HAP-1 (cell line): Measurements from ENCODE around the gene ZNF276.
"Not testable (repeated sequence)": the region's sequence is repeated elsewhere in the genome, so short reads cannot be mapped to it uniquely, and the experiment has no call there.

Source experiments
- DNase-seq, 2 experiments: peaks; one replicate each; pipeline ENCODE4 v3.0.0-alpha.2; 2016 to 2020; ENCODE audit warnings: low spot score in 2 of 2
- H3K27me3 ChIP-seq: fragments of 250-450 bp; sonication (Bioruptor Pico); 2 replicates; pipeline ENCODE4 v1.5.1; 2020; ENCODE audit warnings: low read depth, mild to moderate bottlenecking, moderate library complexity
- H3K36me3 ChIP-seq: fragments of 250-450 bp; sonication (Bioruptor Pico); replicated peaks from 2 replicates; pipeline ENCODE4 v1.5.1; 2020; ENCODE audit warnings: mild to moderate bottlenecking
- H3K4me1 ChIP-seq: fragments of 250-450 bp; sonication (Bioruptor Pico); 2 replicates; pipeline ENCODE4 v1.5.1; 2020; ENCODE audit warnings: mild to moderate bottlenecking
- H3K4me3 ChIP-seq: fragments of 250-450 bp; sonication (Bioruptor Pico); 2 replicates; pipeline ENCODE4 v1.5.1; 2020; ENCODE audit warnings: mild to moderate bottlenecking, moderate library complexity
- H3K9me3 ChIP-seq: fragments of 250-450 bp; sonication (Bioruptor Pico); 2 replicates; pipeline ENCODE4 v1.5.1; 2020; ENCODE audit warnings: mild to moderate bottlenecking, moderate library complexity
- in situ Hi-C: fragments of 300-500 bp; cut with MboI; formaldehyde crosslinking; loops from 3 replicates; pipeline ENCODE4 v1.14.3; 2020; ENCODE audit warnings: low sequenced_read_pairs, inconsistent platforms, mixed read lengths

The ZNF276 gene

GRCh38 chr16:89720813-89721545 is at the start of gene ZNF276, which contains the start of gene VPS9D1:
ZNF276 (plus strand) TSS chr16:89721537; CDS start chr16:89721641, 104 bp downstream.
VPS9D1 (minus strand) TSS chr16:89720898; CDS start chr16:89720861, 37 bp downstream.
- Histone ChIP-seq H3K4me3 (peak within 1 kb of the TSS; percentile 71), H3K4me1 (peaks cover 5% of the 10 kb centered on the region; the same call in 1 of the 2 replicates), H3K36me3 (peaks cover 34% of the 10 kb centered on the region), H3K9me3 (no peaks in the 10 kb centered on the region), H3K27me3 (no peaks in the 10 kb centered on the region)
- in situ Hi-C loops: no loop called here
- peak; percentile 73 to 88 for DNase-seq

- H3K9me3 ChIP-seq, H3K27me3 ChIP-seq, in situ Hi-C loops, H3K4me3 ChIP-seq, H3K36me3 ChIP-seq, H3K4me1 ChIP-seq, DNase-seq: not testable (repeated sequence)
These were observed 49.8 kb upstream of the ZNF276 start for GRCh38 chr16:89671565-89671964.

- H3K4me1 ChIP-seq: no peaks in the 10 kb centered on the region
- no peak overlapping the region for H3K4me3 ChIP-seq
- H3K27me3 ChIP-seq: no peaks in the 10 kb centered on the region
- DNase-seq: no peak
- H3K36me3 ChIP-seq: no peaks in the 10 kb centered on the region
- in situ Hi-C loops: no loop called here
- no peaks in the 10 kb centered on the region; the same call in 1 of the 2 replicates for H3K9me3 ChIP-seq
These were observed 49.0 kb upstream of the ZNF276 start for GRCh38 chr16:89672177-89672941.

GRCh38 chr16:89678258-89678657 is 43.1 kb upstream of the ZNF276 start:
- H3K4me3 ChIP-seq: no peak overlapping the region
- no peaks in the 10 kb centered on the region for H3K4me1 ChIP-seq
- H3K27me3 ChIP-seq: no peaks in the 10 kb centered on the region
- H3K36me3 ChIP-seq: no peaks in the 10 kb centered on the region
- no peak for DNase-seq
- H3K9me3 ChIP-seq: peaks cover 11% of the 10 kb centered on the region
- in situ Hi-C loops: no loop called here

- no peak for DNase-seq
- in situ Hi-C loops: no loop called here
- H3K4me3 ChIP-seq: no peak overlapping the region
- H3K9me3 ChIP-seq: peaks cover 10% of the 10 kb centered on the region
- H3K27me3 ChIP-seq: no peaks in the 10 kb centered on the region
- H3K4me1 ChIP-seq: peaks cover 7% of the 10 kb centered on the region
- peaks cover 16% of the 10 kb centered on the region for H3K36me3 ChIP-seq
These were observed 35.4 kb upstream of the ZNF276 start for GRCh38 chr16:89685916-89686315.

GRCh38 chr16:89686520-89687091 is 34.7 kb upstream of the ZNF276 start, which contains the start of gene CDK10:
CDK10 (plus strand) TSS chr16:89686689; CDS start chr16:89686711, 22 bp downstream.
- DNase-seq: peak; percentile 83 to 94
- Histone ChIP-seq H3K4me3 (peak within 1 kb of the TSS; percentile 68), H3K36me3 (peaks cover 19% of the 10 kb centered on the region), H3K4me1 (peaks cover 7% of the 10 kb centered on the region), H3K9me3 (peaks cover 10% of the 10 kb centered on the region), H3K27me3 (no peaks in the 10 kb centered on the region)
- in situ Hi-C loops: no loop called here

- Histone ChIP-seq H3K27me3 (no peaks in the 10 kb centered on the region), H3K9me3 (peaks cover 10% of the 10 kb centered on the region), H3K4me3 (peak overlapping the region; percentile 68), H3K36me3 (peaks cover 22% of the 10 kb centered on the region), H3K4me1 (peaks cover 7% of the 10 kb centered on the region)
- DNase-seq: peak in 1 of 2 experiments; percentile 46
- in situ Hi-C loops: no loop called here
These were observed 34.0 kb upstream of the ZNF276 start for GRCh38 chr16:89687092-89687940.

- in situ Hi-C loops: no loop called here
- Histone ChIP-seq H3K27me3 (no peaks in the 10 kb centered on the region), H3K9me3 (peaks cover 10% of the 10 kb centered on the region), H3K36me3 (peaks cover 26% of the 10 kb centered on the region), H3K4me3 (no peak overlapping the region), H3K4me1 (peaks cover 7% of the 10 kb centered on the region)
- no peak for DNase-seq
These were observed 32.9 kb upstream of the ZNF276 start for GRCh38 chr16:89688395-89688794.

- Histone ChIP-seq H3K9me3 (peaks cover 10% of the 10 kb centered on the region), H3K36me3 (peaks cover 33% of the 10 kb centered on the region), H3K4me1 (peaks cover 7% of the 10 kb centered on the region), H3K4me3 (no peak overlapping the region), H3K27me3 (no peaks in the 10 kb centered on the region)
- DNase-seq: no peak
- in situ Hi-C loops: no loop called here
These were observed 32.2 kb upstream of the ZNF276 start for GRCh38 chr16:89689142-89689541.

- H3K4me3 ChIP-seq, H3K4me1 ChIP-seq, H3K9me3 ChIP-seq, H3K27me3 ChIP-seq, DNase-seq, in situ Hi-C loops: not testable (repeated sequence)
- peaks cover 36% of the 10 kb centered on the region for H3K36me3 ChIP-seq
These were observed 31.7 kb upstream of the ZNF276 start for GRCh38 chr16:89689621-89690020.

GRCh38 chr16:89690392-89690901 is 30.9 kb upstream of the ZNF276 start:
- peaks cover 7% of the 10 kb centered on the region for H3K4me1 ChIP-seq
- H3K4me3 ChIP-seq: no peak overlapping the region
- in situ Hi-C loops: no loop called here
- no peak for DNase-seq
- H3K27me3 ChIP-seq: no peaks in the 10 kb centered on the region
- H3K36me3 ChIP-seq: peaks cover 43% of the 10 kb centered on the region
- H3K9me3 ChIP-seq: peaks cover 5% of the 10 kb centered on the region; the same call in 1 of the 2 replicates

GRCh38 chr16:89691231-89691985 is 29.9 kb upstream of the ZNF276 start:
- in situ Hi-C loops: no loop called here
- peaks cover 49% of the 10 kb centered on the region for H3K36me3 ChIP-seq

More at GRCh38 chr16:89691231-89691985, 29.9 kb upstream of the ZNF276 start:
- no peak for DNase-seq
- no peak overlapping the region for H3K4me3 ChIP-seq
- no peaks in the 10 kb centered on the region for H3K9me3 ChIP-seq
- H3K27me3 ChIP-seq: no peaks in the 10 kb centered on the region
- H3K4me1 ChIP-seq: peaks cover 7% of the 10 kb centered on the region
